GM19468 (cell line): Measurements from ENCODE around the gene ETS1.

Experiments
- ATAC-seq: cut with Tn5 transposase; IDR thresholded peaks from one replicate; pipeline ENCODE4 v1.9.1; 2021; ENCODE audit warnings: mild to moderate bottlenecking, moderate library complexity, moderate number of reproducible peaks; ENCODE audit not compliant: unreplicated experiment; ENCODE audit errors: extremely low read depth

The ETS1 gene

GRCh38 chr11:128472128-128473089, 114.9 kb downstream of the ETS1 start:
- ATAC-seq, result peak; percentile 35

- ATAC-seq, result peak; percentile 19
Measured at GRCh38 chr11:128471138-128471661, 116.2 kb downstream of the ETS1 start.

- no peak for ATAC-seq
Measured at GRCh38 chr11:128470081-128470480, 117.3 kb downstream of the ETS1 start.

- ATAC-seq, result peak; percentile 46
Measured at GRCh38 chr11:128469220-128469619, 118.1 kb downstream of the ETS1 start.

- ATAC-seq, result no peak
Measured at GRCh38 chr11:128468111-128468510, 119.2 kb downstream of the ETS1 start.

- no peak for ATAC-seq
Measured at GRCh38 chr11:128467610-128468041, 119.7 kb downstream of the ETS1 start.

- ATAC-seq, result no peak
Measured at GRCh38 chr11:128467041-128467440, 120.3 kb downstream of the ETS1 start.

GRCh38 chr11:128465946-128466705, 121.2 kb downstream of the ETS1 start:
- no peak for ATAC-seq

GRCh38 chr11:128465531-128465930, 121.8 kb downstream of the ETS1 start:
- no peak for ATAC-seq

- no peak for ATAC-seq
Measured at GRCh38 chr11:128464878-128465450, 122.4 kb downstream of the ETS1 start.

- no peak for ATAC-seq
Measured at GRCh38 chr11:128463979-128464378, 123.4 kb downstream of the ETS1 start.

GRCh38 chr11:128463371-128463829, 124.0 kb downstream of the ETS1 start:
- no peak for ATAC-seq

GRCh38 chr11:128462922-128463321, 124.4 kb downstream of the ETS1 start:
- no peak for ATAC-seq

GRCh38 chr11:128462189-128462588, 125.2 kb downstream of the ETS1 start:
- no peak for ATAC-seq

- ATAC-seq, result no peak
Measured at GRCh38 chr11:128458321-128458720, 129.0 kb downstream of the ETS1 start.

GRCh38 chr11:128457874-128458273, 129.5 kb downstream of the ETS1 start:
- no peak for ATAC-seq

GRCh38 chr11:128456566-128457268, 130.6 kb downstream of the ETS1 start:
- no peak for ATAC-seq

GRCh38 chr11:128455766-128456165, 131.6 kb downstream of the ETS1 start:
- no peak for ATAC-seq

GRCh38 chr11:128453444-128454336, 133.7 kb downstream of the ETS1 start:
- ATAC-seq, result no peak
